Urinary bladder (tissue), 4 donors: ENCODE measurements around the gene PYGO2. TPM values are rescaled to one million over a fixed set of nuclear protein-coding genes. Genes with fewer than 3 reads are reported as not detected.

Source experiments
- DNase-seq: peaks from one replicate; pipeline ENCODE4 v3.0.0-alpha.2; 2015; ENCODE audit errors: extremely low spot score
- H3K27ac ChIP-seq: one replicate; pipeline ENCODE4 v1.5.1; 2013; ENCODE audit warnings: low read depth, mild to moderate bottlenecking, moderate library complexity
- H3K36me3 ChIP-seq: one replicate; pipeline ENCODE4 v1.6.1; 2013; ENCODE audit warnings: mild to moderate bottlenecking, moderate library complexity; ENCODE audit not compliant: insufficient read depth
- H3K4me1 ChIP-seq: one replicate; pipeline ENCODE4 v1.6.1; 2013; ENCODE audit warnings: mild to moderate bottlenecking, moderate library complexity; ENCODE audit not compliant: insufficient read depth
- H3K4me3 ChIP-seq: one replicate; pipeline ENCODE4 v1.5.1; 2013; ENCODE audit warnings: low read depth, low read length
- WGBS: extraction: QIAGEN DNeasy Blood & Tissue Kit; methylation state at CpG from one replicate; pipeline ENCODE4 v1.1.7; 2013; 5-methylcytosine and 5-hydroxymethylcytosine counted together
- polyA plus RNA-seq: library from polyadenylated mRNA; stranded (reverse); fragments of 200-250 nt; gene quantifications from one replicate; pipeline ENCODE4 v1.2.3, GENCODE V29; 2013
- total RNA-seq: library from RNA; depleted of rRNA; stranded (reverse); fragments of >200 nt; gene quantifications from one replicate; pipeline ENCODE4 v1.2.3, GENCODE V29; 2014
- donor health status: healthy with polysubstance abuse.
- donor health status: healthy.

Gene PYGO2
- 10.8 TPM for total RNA-seq
- polyA plus RNA-seq = 29.2 TPM

- Histone ChIP-seq H3K27ac (peak within 1 kb of the TSS; percentile 99), H3K4me3 (peak within 1 kb of the TSS; percentile 86), H3K4me1 (no peaks in the 10 kb centered on the region), H3K36me3 (peaks cover 4% of the 10 kb centered on the region)
- no peak for DNase-seq
- under 1% methylated on average over 93 of the region's 93 CpGs for WGBS
Measured at GRCh38 chr1:154961207-154962155, at the start of gene PYGO2. Gene PYGO2, minus strand, starts transcription at chr1:154961782. Its CDS starts 206 bp downstream, at chr1:154961576.

- WGBS = 61% methylated on average over 5 of the region's 5 CpGs
- Histone ChIP-seq H3K27ac (peak overlapping the region; percentile 51), H3K36me3 (no peaks in the 10 kb centered on the region), H3K4me1 (peaks cover 2% of the 10 kb centered on the region), H3K4me3 (no peak overlapping the region)
- DNase-seq = no peak
Measured at GRCh38 chr1:155011004-155011416, 49.4 kb upstream of the PYGO2 start.

- Histone ChIP-seq H3K27ac (peak overlapping the region; percentile 51), H3K36me3 (no peaks in the 10 kb centered on the region), H3K4me1 (peaks cover 2% of the 10 kb centered on the region), H3K4me3 (no peak overlapping the region)
- 51% methylated on average over 11 of the region's 11 CpGs for WGBS
- no peak for DNase-seq
Measured at GRCh38 chr1:155010211-155010918, 48.8 kb upstream of the PYGO2 start.

GRCh38 chr1:155009742-155010141, 48.2 kb upstream of the PYGO2 start:
- Histone ChIP-seq H3K36me3 (no peaks in the 10 kb centered on the region), H3K4me1 (peaks cover 2% of the 10 kb centered on the region), H3K27ac (no peak overlapping the region), H3K4me3 (no peak overlapping the region)
- DNase-seq = no peak
- 91% methylated on average over 5 of the region's 5 CpGs for WGBS

- WGBS = 93% methylated on average over 12 of the region's 12 CpGs
- Histone ChIP-seq H3K36me3 (no peaks in the 10 kb centered on the region), H3K4me3 (no peak overlapping the region), H3K27ac (no peak overlapping the region), H3K4me1 (peaks cover 2% of the 10 kb centered on the region)
- no peak for DNase-seq
Measured at GRCh38 chr1:155009221-155009711, 47.7 kb upstream of the PYGO2 start.

GRCh38 chr1:155008015-155008941, 46.7 kb upstream of the PYGO2 start:
- H3K4me3 ChIP-seq = no peak overlapping the region
- peaks cover under 1% of the 10 kb centered on the region for H3K4me1 ChIP-seq
- H3K36me3 ChIP-seq = no peaks in the 10 kb centered on the region
- WGBS = 71% methylated on average over 16 of the region's 16 CpGs
- H3K27ac ChIP-seq = peak overlapping the region; percentile 52
- no peak for DNase-seq

- H3K36me3 ChIP-seq = no peaks in the 10 kb centered on the region
- H3K27ac ChIP-seq = no peak overlapping the region
- 79% methylated on average over 6 of the region's 6 CpGs for WGBS
- no peak for DNase-seq
- no peak overlapping the region for H3K4me3 ChIP-seq
- H3K4me1 ChIP-seq = no peaks in the 10 kb centered on the region
Measured at GRCh38 chr1:155007251-155007828, 45.8 kb upstream of the PYGO2 start.

GRCh38 chr1:155006601-155007101, 45.1 kb upstream of the PYGO2 start:
- no peaks in the 10 kb centered on the region for H3K4me1 ChIP-seq

GRCh38 chr1:155005076-155006011, 43.8 kb upstream of the PYGO2 start:
- Histone ChIP-seq H3K4me1 (no peaks in the 10 kb centered on the region), H3K27ac (peak overlapping the region; percentile 89), H3K36me3 (no peaks in the 10 kb centered on the region), H3K4me3 (no peak overlapping the region)
- DNase-seq = no peak
- WGBS = 53% methylated on average over 17 of the region's 17 CpGs

More at GRCh38 chr1:155006601-155007101, 45.1 kb upstream of the PYGO2 start:
- no peak for DNase-seq
- whole genome bisulfite sequencing = 62% methylated on average over 2 of the region's 2 CpGs
- no peak overlapping the region for H3K4me3 ChIP-seq
- no peak overlapping the region for H3K27ac ChIP-seq
- no peaks in the 10 kb centered on the region for H3K36me3 ChIP-seq

GRCh38 chr1:155004352-155005075, 42.9 kb upstream of the PYGO2 start:
- no peaks in the 10 kb centered on the region for H3K4me1 ChIP-seq

GRCh38 chr1:155003766-155004351, 42.3 kb upstream of the PYGO2 start:
- H3K27ac ChIP-seq = peak overlapping the region; percentile 89
- no peak for DNase-seq
- H3K4me3 ChIP-seq = peak overlapping the region; percentile 83
- WGBS = under 1% methylated on average over 34 of the region's 34 CpGs
- no peaks in the 10 kb centered on the region for H3K36me3 ChIP-seq
- H3K4me1 ChIP-seq = no peaks in the 10 kb centered on the region

More at GRCh38 chr1:155004352-155005075, 42.9 kb upstream of the PYGO2 start:
- no peak for DNase-seq
- WGBS = 41% methylated on average over 5 of the region's 5 CpGs
- Histone ChIP-seq H3K4me3 (peak overlapping the region; percentile 83), H3K27ac (peak overlapping the region; percentile 89), H3K36me3 (no peaks in the 10 kb centered on the region)
